ENCODE results near the gene GRHL3.
A peak's percentile ranks its signal among the peaks of the same experiment; 100 is the strongest.

GRHL3 gene

GRCh38 chr1:24321697-24322469 lies 2.7 kb downstream of the GRHL3 start:
- H3K27me3 Mint-ChIP-seq: peaks cover 99% of the 10 kb centered on the region
- H3K4me1 Mint-ChIP-seq: peaks cover 50% of the 10 kb centered on the region
- peak overlapping the region; percentile 89 to 95 for H3K4me3 Mint-ChIP-seq
- no peaks in the 10 kb centered on the region for H3K9me3 Mint-ChIP-seq
- H3K27ac Mint-ChIP-seq: peak overlapping the region; percentile 87 to 89
- ATAC-seq (peak; percentile 95), DNase-seq (peak; percentile 82 to 89)

- Mint-ChIP-seq H3K9me3 (no peaks in the 10 kb centered on the region), H3K27me3 (peaks cover 99% of the 10 kb centered on the region), H3K4me1 (peaks cover 50% of the 10 kb centered on the region), H3K27ac (peak overlapping the region; percentile 81 to 89), H3K4me3 (peak overlapping the region; percentile 89 to 95)
- ATAC-seq (no peak), DNase-seq (no peak)
Measured at GRCh38 chr1:24322470-24323177, 3.5 kb downstream of the GRHL3 start.

GRCh38 chr1:24323281-24323680 lies 4.1 kb downstream of the GRHL3 start:
- DNase-seq (no peak), ATAC-seq (no peak)
- Mint-ChIP-seq H3K27ac (no peak overlapping the region), H3K4me3 (no peak overlapping the region), H3K4me1 (peaks cover 50% of the 10 kb centered on the region), H3K9me3 (no peaks in the 10 kb centered on the region), H3K27me3 (peaks cover 97% of the 10 kb centered on the region)

GRCh38 chr1:24324903-24325302 lies 5.7 kb downstream of the GRHL3 start:
- Mint-ChIP-seq H3K27me3 (peaks cover 81% of the 10 kb centered on the region), H3K27ac (no peak overlapping the region), H3K4me1 (peaks cover 33% of the 10 kb centered on the region), H3K4me3 (no peak overlapping the region), H3K9me3 (no peaks in the 10 kb centered on the region)
- ATAC-seq: no peak
- no peak for DNase-seq

GRCh38 chr1:24325587-24326449 lies 6.7 kb downstream of the GRHL3 start:
- no peak for ATAC-seq
- Mint-ChIP-seq H3K4me3 (no peak overlapping the region), H3K27ac (no peak overlapping the region), H3K9me3 (no peaks in the 10 kb centered on the region), H3K27me3 (peaks cover 78% of the 10 kb centered on the region), H3K4me1 (peaks cover 24% of the 10 kb centered on the region)
- DNase-seq: no peak

GRCh38 chr1:24327486-24327885 lies 8.3 kb downstream of the GRHL3 start:
- Mint-ChIP-seq H3K27ac (peak overlapping the region in 1 of 2 donors; percentile 54), H3K9me3 (no peaks in the 10 kb centered on the region), H3K4me1 (peaks cover 7% of the 10 kb centered on the region), H3K4me3 (no peak overlapping the region), H3K27me3 (peaks cover 79% of the 10 kb centered on the region)
- ATAC-seq (no peak), DNase-seq (no peak)

- H3K9me3 Mint-ChIP-seq: no peaks in the 10 kb centered on the region
- peaks cover 79% of the 10 kb centered on the region for H3K27me3 Mint-ChIP-seq
- no peak for DNase-seq
- no peak overlapping the region for H3K4me3 Mint-ChIP-seq
- no peak overlapping the region for H3K27ac Mint-ChIP-seq
- peaks cover 3% of the 10 kb centered on the region for H3K4me1 Mint-ChIP-seq
- ATAC-seq: no peak
Measured at GRCh38 chr1:24327891-24328290, 8.7 kb downstream of the GRHL3 start.

- H3K4me1 Mint-ChIP-seq: no peaks in the 10 kb centered on the region
- H3K9me3 Mint-ChIP-seq: no peaks in the 10 kb centered on the region
- H3K27ac Mint-ChIP-seq: no peak overlapping the region
- DNase-seq (no peak), ATAC-seq (no peak)
- H3K4me3 Mint-ChIP-seq: no peak overlapping the region
- peaks cover 75% of the 10 kb centered on the region for H3K27me3 Mint-ChIP-seq
Measured at GRCh38 chr1:24329331-24329730, 10.2 kb downstream of the GRHL3 start.

GRCh38 chr1:24329797-24330543 lies 10.8 kb downstream of the GRHL3 start:
- Mint-ChIP-seq H3K27ac (no peak overlapping the region), H3K4me3 (no peak overlapping the region), H3K9me3 (no peaks in the 10 kb centered on the region), H3K27me3 (peaks cover 70% of the 10 kb centered on the region), H3K4me1 (no peaks in the 10 kb centered on the region)
- DNase-seq (no peak), ATAC-seq (no peak)

- H3K4me3 Mint-ChIP-seq: no peak overlapping the region
- H3K27ac Mint-ChIP-seq: no peak overlapping the region
- peaks cover 60% of the 10 kb centered on the region for H3K27me3 Mint-ChIP-seq
- no peaks in the 10 kb centered on the region for H3K9me3 Mint-ChIP-seq
- no peak for ATAC-seq
- DNase-seq: no peak
- H3K4me1 Mint-ChIP-seq: peaks cover under 1% of the 10 kb centered on the region
Measured at GRCh38 chr1:24331961-24332673, 13.0 kb downstream of the GRHL3 start.

- Mint-ChIP-seq H3K4me3 (no peak overlapping the region), H3K27ac (peak overlapping the region in 1 of 2 donors; percentile 72), H3K9me3 (no peaks in the 10 kb centered on the region), H3K27me3 (peaks cover 67% of the 10 kb centered on the region), H3K4me1 (peaks cover 7% of the 10 kb centered on the region)
- DNase-seq (no peak), ATAC-seq (no peak)
Measured at GRCh38 chr1:24336075-24336474, 16.9 kb downstream of the GRHL3 start.

GRCh38 chr1:24337455-24337854 lies 18.3 kb downstream of the GRHL3 start:
- no peak for ATAC-seq
- no peak overlapping the region for H3K27ac Mint-ChIP-seq
- H3K4me3 Mint-ChIP-seq: no peak overlapping the region
- peaks cover 53% of the 10 kb centered on the region for H3K27me3 Mint-ChIP-seq
- no peaks in the 10 kb centered on the region for H3K9me3 Mint-ChIP-seq
- H3K4me1 Mint-ChIP-seq: peaks cover 7% of the 10 kb centered on the region
- DNase-seq: no peak

- H3K27ac Mint-ChIP-seq: no peak overlapping the region
- H3K4me1 Mint-ChIP-seq: peaks cover 7% of the 10 kb centered on the region
- H3K9me3 Mint-ChIP-seq: no peaks in the 10 kb centered on the region
- DNase-seq (no peak), ATAC-seq (no peak)
- H3K27me3 Mint-ChIP-seq: peaks cover 46% of the 10 kb centered on the region
- no peak overlapping the region for H3K4me3 Mint-ChIP-seq
Measured at GRCh38 chr1:24338447-24338846, 19.3 kb downstream of the GRHL3 start.

GRCh38 chr1:24339996-24340395 lies 20.8 kb downstream of the GRHL3 start:
- H3K4me1 Mint-ChIP-seq: peaks cover 7% of the 10 kb centered on the region
- H3K27me3 Mint-ChIP-seq: peaks cover 38% of the 10 kb centered on the region
- no peak for DNase-seq
- no peak overlapping the region for H3K4me3 Mint-ChIP-seq
- no peak for ATAC-seq
- H3K27ac Mint-ChIP-seq: no peak overlapping the region
- H3K9me3 Mint-ChIP-seq: no peaks in the 10 kb centered on the region

All from stimulated activated naive CD8-positive, alpha-beta T cell treated with anti-CD3 and anti-CD28 coated beads, Interleukin-15, amount 100 ng/mL, for 72 hours (primary cell).